WTC11 (cell line): Measurements from ENCODE around the gene NHLRC2. TPM values are rescaled to one million over a fixed set of nuclear protein-coding genes. Genes with fewer than 3 reads are reported as not detected.

Experiments used
- ATAC-seq: fragments of 200-7000 bp; cut with Tn5 transposase; 2 replicates; pipeline ENCODE4 v1.10.0; 2021; ENCODE audit warnings: mild to moderate bottlenecking, moderate library complexity
- CTCF ChIA-PET: fragments of 300-600 bp; sonication (Branson Sonifier 250); formaldehyde crosslinking; loops from one replicate; lab custom pipeline; 2021; ENCODE audit warnings: antibody characterized with exemption; lab: Charles Lee
- POLR2A ChIA-PET: fragments of 350-600 bp; sonication (Branson Sonifier 250); formaldehyde crosslinking; loops from one replicate; lab custom pipeline; 2021; ENCODE audit warnings: antibody characterized with exemption; lab: Charles Lee
- DNase-seq: peaks from one replicate; pipeline ENCODE4 v3.0.0; 2021; ENCODE audit warnings: low spot score
- H3K27ac Mint-ChIP-seq: 2 replicates; pipeline ENCODE4 v1.8.0; 2021; ENCODE audit warnings: mixed read lengths
- H3K27me3 Mint-ChIP-seq: 2 replicates; pipeline ENCODE4 v1.8.0; 2021; ENCODE audit warnings: low read depth, mild to moderate bottlenecking, moderate library complexity, mixed read lengths
- H3K36me3 Mint-ChIP-seq: 2 replicates; pipeline ENCODE4 v1.8.0; 2021; ENCODE audit warnings: mixed read lengths
- H3K4me1 Mint-ChIP-seq: 2 replicates; pipeline ENCODE4 v1.8.0; 2022; ENCODE audit warnings: mixed read lengths
- H3K4me3 Mint-ChIP-seq: 2 replicates; pipeline ENCODE4 v1.8.0; 2021; ENCODE audit warnings: mild to moderate bottlenecking, moderate library complexity, mixed read lengths
- H3K9me3 Mint-ChIP-seq: 2 replicates; pipeline ENCODE4 v1.8.0; 2021; ENCODE audit warnings: mixed read lengths
- ATF2 ChIP-seq: sonication (generic); formaldehyde crosslinking; IDR thresholded peaks from 2 replicates; pipeline ENCODE4 v1.8.1; 2022; ENCODE audit warnings: low read depth, missing genetic modification reagents, borderline replicate concordance
- ELF4 ChIP-seq: sonication (generic); formaldehyde crosslinking; IDR thresholded peaks from 2 replicates; pipeline ENCODE4 v1.8.1; 2022; ENCODE audit warnings: low read depth, mild to moderate bottlenecking, moderate library complexity, missing genetic modification reagents
- ESRRA ChIP-seq: sonication (generic); formaldehyde crosslinking; IDR thresholded peaks from 2 replicates; pipeline ENCODE4 v1.8.1; 2022; ENCODE audit warnings: mild to moderate bottlenecking, missing genetic modification reagents, borderline replicate concordance
- HMGA2 ChIP-seq: fragments of 250-450 bp; sonication (Bioruptor Pico); IDR thresholded peaks from 2 replicates; pipeline ENCODE4 v1.4.0; 2021; ENCODE audit warnings: mild to moderate bottlenecking, moderate library complexity
- MLX ChIP-seq: sonication (generic); formaldehyde crosslinking; IDR thresholded peaks from 2 replicates; pipeline ENCODE4 v1.8.1; 2023; ENCODE audit warnings: mild to moderate bottlenecking, missing genetic modification reagents, moderate library complexity
- RORB ChIP-seq: fragments of 250-450 bp; sonication (Bioruptor Pico); IDR thresholded peaks from 2 replicates; pipeline ENCODE4 v1.9.0; 2021; ENCODE audit warnings: mild to moderate bottlenecking
- SOX15 ChIP-seq: fragments of 250-450 bp; sonication (Bioruptor Pico); IDR thresholded peaks from 2 replicates; pipeline ENCODE4 v1.9.0; 2021; ENCODE audit warnings: mild to moderate bottlenecking
- TEAD4 ChIP-seq: sonication (generic); formaldehyde crosslinking; IDR thresholded peaks from 2 replicates; pipeline ENCODE4 v1.8.0; 2022; ENCODE audit warnings: mild to moderate bottlenecking, missing genetic modification reagents
- ZBTB21 ChIP-seq: sonication (generic); formaldehyde crosslinking; IDR thresholded peaks from 2 replicates; pipeline ENCODE4 v1.8.1; 2023; ENCODE audit warnings: mild to moderate bottlenecking, missing genetic modification reagents, borderline replicate concordance
- ZMAT4 ChIP-seq: fragments of 250-450 bp; sonication (Bioruptor Pico); IDR thresholded peaks from 2 replicates; pipeline ENCODE4 v1.9.0; 2021; ENCODE audit warnings: mild to moderate bottlenecking
- ZNF396 ChIP-seq: fragments of 250-450 bp; sonication (Bioruptor Pico); IDR thresholded peaks from 2 replicates; pipeline ENCODE4 v1.8.0; 2021; ENCODE audit warnings: mild to moderate bottlenecking, moderate library complexity, borderline replicate concordance
- ZNF532 ChIP-seq: fragments of 250-450 bp; sonication (Bioruptor Pico); IDR thresholded peaks from 2 replicates; pipeline ENCODE4 v1.9.0; 2021; ENCODE audit warnings: mild to moderate bottlenecking, borderline replicate concordance
- total RNA-seq: library from RNA; stranded (reverse); gene quantifications from 3 replicates; pipeline ENCODE4 v1.2.3, GENCODE V29; 2021
- TF ChIP-seq, protein P1 (sequence below): fragments of 250-450 bp; sonication (Bioruptor Pico); IDR thresholded peaks from 2 replicates; pipeline ENCODE4 v1.8.0; 2021; ENCODE audit warnings: mild to moderate bottlenecking
- TF ChIP-seq, protein P2 (sequence below): sonication (generic); formaldehyde crosslinking; IDR thresholded peaks from 2 replicates; pipeline ENCODE4 v1.8.1; 2023; ENCODE audit warnings: mild to moderate bottlenecking, missing genetic modification reagents, borderline replicate concordance
- TF ChIP-seq, protein P3 (sequence below): sonication (generic); formaldehyde crosslinking; IDR thresholded peaks from 2 replicates; pipeline ENCODE4 v1.8.0; 2023; ENCODE audit warnings: mild to moderate bottlenecking, missing genetic modification reagents

NHLRC2 gene
- total RNA-seq, 1 experiment from 2014 or later: 37.9 TPM

DNA sequence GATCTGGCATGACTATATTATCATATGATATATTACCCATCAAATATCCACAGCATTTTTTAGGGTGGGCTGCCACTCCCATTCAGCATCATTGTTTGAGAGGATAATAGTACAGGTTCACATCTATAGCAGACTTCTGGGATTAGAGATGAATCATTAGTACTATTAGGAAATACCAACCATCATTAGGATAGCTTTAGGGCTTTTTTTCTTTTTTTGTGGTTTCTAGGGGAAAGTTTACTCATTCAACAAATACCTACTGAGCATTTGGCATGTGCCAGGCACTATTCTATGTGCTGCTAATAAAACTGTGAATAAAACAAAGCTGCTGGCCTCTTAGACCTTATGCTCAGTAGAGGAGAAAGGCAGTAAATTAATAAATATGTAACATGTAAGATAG is 40.6 kb downstream of the NHLRC2 start:
- no peak for DNase-seq
- TF ChIP-seq, protein P1, sequence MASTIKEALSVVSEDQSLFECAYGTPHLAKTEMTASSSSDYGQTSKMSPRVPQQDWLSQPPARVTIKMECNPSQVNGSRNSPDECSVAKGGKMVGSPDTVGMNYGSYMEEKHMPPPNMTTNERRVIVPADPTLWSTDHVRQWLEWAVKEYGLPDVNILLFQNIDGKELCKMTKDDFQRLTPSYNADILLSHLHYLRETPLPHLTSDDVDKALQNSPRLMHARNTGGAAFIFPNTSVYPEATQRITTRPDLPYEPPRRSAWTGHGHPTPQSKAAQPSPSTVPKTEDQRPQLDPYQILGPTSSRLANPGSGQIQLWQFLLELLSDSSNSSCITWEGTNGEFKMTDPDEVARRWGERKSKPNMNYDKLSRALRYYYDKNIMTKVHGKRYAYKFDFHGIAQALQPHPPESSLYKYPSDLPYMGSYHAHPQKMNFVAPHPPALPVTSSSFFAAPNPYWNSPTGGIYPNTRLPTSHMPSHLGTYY (CRISPR knock-in tag): no peak
- TF ChIP-seq HMGA2 (CRISPR knock-in tag) (no peak), ZNF396 (no peak), SOX15 (CRISPR knock-in tag) (no peak), ELF4 (CRISPR knock-in tag) (no peak), ZNF532 (CRISPR knock-in tag) (no peak), ESRRA (CRISPR knock-in tag) (no peak), ATF2 (CRISPR knock-in tag) (no peak), ZBTB21 (CRISPR knock-in tag) (no peak), ZMAT4 (CRISPR knock-in tag) (no peak), RORB (CRISPR knock-in tag) (no peak), TEAD4 (CRISPR knock-in tag) (no peak), MLX (CRISPR knock-in tag) (no peak)
- TF ChIP-seq, protein P2, sequence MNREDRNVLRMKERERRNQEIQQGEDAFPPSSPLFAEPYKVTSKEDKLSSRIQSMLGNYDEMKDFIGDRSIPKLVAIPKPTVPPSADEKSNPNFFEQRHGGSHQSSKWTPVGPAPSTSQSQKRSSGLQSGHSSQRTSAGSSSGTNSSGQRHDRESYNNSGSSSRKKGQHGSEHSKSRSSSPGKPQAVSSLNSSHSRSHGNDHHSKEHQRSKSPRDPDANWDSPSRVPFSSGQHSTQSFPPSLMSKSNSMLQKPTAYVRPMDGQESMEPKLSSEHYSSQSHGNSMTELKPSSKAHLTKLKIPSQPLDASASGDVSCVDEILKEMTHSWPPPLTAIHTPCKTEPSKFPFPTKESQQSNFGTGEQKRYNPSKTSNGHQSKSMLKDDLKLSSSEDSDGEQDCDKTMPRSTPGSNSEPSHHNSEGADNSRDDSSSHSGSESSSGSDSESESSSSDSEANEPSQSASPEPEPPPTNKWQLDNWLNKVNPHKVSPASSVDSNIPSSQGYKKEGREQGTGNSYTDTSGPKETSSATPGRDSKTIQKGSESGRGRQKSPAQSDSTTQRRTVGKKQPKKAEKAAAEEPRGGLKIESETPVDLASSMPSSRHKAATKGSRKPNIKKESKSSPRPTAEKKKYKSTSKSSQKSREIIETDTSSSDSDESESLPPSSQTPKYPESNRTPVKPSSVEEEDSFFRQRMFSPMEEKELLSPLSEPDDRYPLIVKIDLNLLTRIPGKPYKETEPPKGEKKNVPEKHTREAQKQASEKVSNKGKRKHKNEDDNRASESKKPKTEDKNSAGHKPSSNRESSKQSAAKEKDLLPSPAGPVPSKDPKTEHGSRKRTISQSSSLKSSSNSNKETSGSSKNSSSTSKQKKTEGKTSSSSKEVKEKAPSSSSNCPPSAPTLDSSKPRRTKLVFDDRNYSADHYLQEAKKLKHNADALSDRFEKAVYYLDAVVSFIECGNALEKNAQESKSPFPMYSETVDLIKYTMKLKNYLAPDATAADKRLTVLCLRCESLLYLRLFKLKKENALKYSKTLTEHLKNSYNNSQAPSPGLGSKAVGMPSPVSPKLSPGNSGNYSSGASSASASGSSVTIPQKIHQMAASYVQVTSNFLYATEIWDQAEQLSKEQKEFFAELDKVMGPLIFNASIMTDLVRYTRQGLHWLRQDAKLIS: no peak
- TF ChIP-seq, protein P3, sequence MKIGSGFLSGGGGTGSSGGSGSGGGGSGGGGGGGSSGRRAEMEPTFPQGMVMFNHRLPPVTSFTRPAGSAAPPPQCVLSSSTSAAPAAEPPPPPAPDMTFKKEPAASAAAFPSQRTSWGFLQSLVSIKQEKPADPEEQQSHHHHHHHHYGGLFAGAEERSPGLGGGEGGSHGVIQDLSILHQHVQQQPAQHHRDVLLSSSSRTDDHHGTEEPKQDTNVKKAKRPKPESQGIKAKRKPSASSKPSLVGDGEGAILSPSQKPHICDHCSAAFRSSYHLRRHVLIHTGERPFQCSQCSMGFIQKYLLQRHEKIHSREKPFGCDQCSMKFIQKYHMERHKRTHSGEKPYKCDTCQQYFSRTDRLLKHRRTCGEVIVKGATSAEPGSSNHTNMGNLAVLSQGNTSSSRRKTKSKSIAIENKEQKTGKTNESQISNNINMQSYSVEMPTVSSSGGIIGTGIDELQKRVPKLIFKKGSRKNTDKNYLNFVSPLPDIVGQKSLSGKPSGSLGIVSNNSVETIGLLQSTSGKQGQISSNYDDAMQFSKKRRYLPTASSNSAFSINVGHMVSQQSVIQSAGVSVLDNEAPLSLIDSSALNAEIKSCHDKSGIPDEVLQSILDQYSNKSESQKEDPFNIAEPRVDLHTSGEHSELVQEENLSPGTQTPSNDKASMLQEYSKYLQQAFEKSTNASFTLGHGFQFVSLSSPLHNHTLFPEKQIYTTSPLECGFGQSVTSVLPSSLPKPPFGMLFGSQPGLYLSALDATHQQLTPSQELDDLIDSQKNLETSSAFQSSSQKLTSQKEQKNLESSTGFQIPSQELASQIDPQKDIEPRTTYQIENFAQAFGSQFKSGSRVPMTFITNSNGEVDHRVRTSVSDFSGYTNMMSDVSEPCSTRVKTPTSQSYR (CRISPR knock-in tag): no peak
- TF ChIP-seq, all 79 proteins: peak for 0
- no peaks in the 10 kb centered on the region for H3K4me1 Mint-ChIP-seq
- peaks cover 28% of the 10 kb centered on the region for H3K36me3 Mint-ChIP-seq
- POLR2A ChIA-PET: no interaction called here
- CTCF ChIA-PET: no interaction called here
- H3K27ac Mint-ChIP-seq: no peak overlapping the region
- H3K27me3 Mint-ChIP-seq: no peaks in the 10 kb centered on the region
- no peak for ATAC-seq
- no peak overlapping the region for H3K4me3 Mint-ChIP-seq
- peaks cover 9% of the 10 kb centered on the region for H3K9me3 Mint-ChIP-seq
